Left cardiac atrium (tissue), 4 donors: ENCODE results near the gene LYRM4. TPM values are rescaled to one million over a fixed set of nuclear protein-coding genes. Genes with fewer than 3 reads are reported as not detected.

Experiments used
- ATAC-seq, 2 donors: fragments of 200-7000 bp; cut with Tn5 transposase; one replicate each; pipeline ENCODE4 v1.9.1; 2020; ENCODE audit warnings: mild to moderate bottlenecking in 2 of 2, moderate library complexity in 2 of 2
- DNase-seq: peaks from one replicate; pipeline ENCODE4 v3.0.0-alpha.2; 2020
- intact Hi-C, 2 donors: fragments of 100-400 bp; cut with DNase I; formaldehyde crosslinking; loops; one replicate each; pipeline versions ENCODE4 v1.14.1 to v1.15.1; 2022 to 2023
- total RNA-seq, 2 donors: library from RNA; stranded (reverse); fragmentation: NEBNext Ultra II Directional; extraction: Animal tissue kit (Norgen Biotek cat#: 25700); gene quantifications; one replicate each; pipeline ENCODE4 v1.2.1, GENCODE V29; 2021
- donor health status: DM: no; HTN: yes; CAD: no.
- donor health status: DM: no; HTN: yes; CAD: no; lungs with severe emphysema.
- donor health status: DM: yes; HTN: yes; CAD: no.
- donor health status: Dilated cardiomyopathy.

LYRM4 gene
- total RNA-seq, 2 donors from 2014 or later, result 19.2 to 21.7 TPM

DNA sequence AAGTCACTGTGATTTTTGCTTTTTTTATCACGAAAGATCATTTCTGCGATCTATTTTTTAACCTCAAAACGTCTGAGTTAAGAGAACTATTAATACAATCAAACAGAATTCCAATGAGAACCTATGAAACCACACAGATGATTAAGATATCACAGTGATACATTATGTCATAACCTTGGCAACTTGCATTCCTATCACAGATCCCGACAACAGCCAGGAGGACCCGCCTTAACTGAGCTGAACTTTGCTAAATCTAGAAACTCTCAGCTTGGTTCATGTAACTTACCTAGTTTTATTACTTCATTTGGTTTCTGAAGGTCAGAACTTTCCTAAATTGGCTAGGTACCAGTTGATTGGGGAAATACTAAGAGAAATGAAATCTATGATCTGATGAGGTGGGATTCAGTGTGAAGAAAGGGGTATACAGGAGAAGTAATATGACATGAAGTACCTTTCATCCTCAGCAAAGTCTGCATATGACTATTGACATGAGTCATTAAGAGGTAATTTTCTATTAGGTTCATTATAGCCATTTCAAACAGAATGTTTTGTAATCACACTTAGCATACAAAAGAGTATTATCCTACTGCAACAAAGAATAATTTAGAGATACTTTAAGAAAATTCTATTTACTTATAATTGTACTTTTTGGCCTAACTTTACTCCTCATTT lies 11.2 kb downstream of the LYRM4 start:
- no peak for DNase-seq
- ATAC-seq, result no peak
- intact Hi-C loops, result no loop called here

DNA sequence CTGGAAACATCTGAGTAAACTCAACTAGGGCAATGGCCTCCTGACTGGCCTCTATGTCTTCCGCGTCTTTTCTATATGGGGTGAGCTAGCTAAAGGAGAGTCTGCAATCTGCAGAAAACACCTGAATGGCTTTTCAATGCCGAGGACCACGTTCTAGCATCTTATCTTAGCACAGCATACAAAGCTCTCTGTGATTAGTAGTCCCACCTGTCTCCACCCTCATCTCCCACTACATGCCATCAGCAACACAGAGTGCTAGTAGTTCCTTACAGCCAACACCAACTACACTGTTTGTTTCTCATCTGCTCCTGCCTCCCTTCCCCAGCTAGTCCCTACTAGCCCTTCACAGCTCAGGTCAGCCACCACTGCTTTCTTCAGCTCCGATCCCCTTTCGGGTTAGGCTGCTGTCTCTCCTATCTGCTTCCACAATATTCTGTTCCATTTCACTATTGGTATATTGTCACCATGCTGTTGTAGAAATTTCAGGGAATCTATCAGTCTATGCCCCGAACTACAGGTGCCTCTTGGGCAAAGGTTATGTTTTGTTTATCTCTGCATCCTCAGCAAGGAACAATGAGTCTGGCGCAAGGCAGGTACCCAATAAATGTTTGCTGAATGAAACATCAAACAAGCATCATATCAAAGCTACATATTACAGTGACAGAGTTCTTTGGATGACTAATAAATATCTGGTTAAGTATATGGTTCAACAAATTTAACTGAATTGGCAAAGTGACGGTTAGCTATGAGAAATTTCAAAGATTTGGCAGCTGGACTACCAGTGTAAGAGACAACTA lies 12.2 kb downstream of the LYRM4 start:
- intact Hi-C loops, result no loop called here
- no peak for DNase-seq
- no peak for ATAC-seq

DNA sequence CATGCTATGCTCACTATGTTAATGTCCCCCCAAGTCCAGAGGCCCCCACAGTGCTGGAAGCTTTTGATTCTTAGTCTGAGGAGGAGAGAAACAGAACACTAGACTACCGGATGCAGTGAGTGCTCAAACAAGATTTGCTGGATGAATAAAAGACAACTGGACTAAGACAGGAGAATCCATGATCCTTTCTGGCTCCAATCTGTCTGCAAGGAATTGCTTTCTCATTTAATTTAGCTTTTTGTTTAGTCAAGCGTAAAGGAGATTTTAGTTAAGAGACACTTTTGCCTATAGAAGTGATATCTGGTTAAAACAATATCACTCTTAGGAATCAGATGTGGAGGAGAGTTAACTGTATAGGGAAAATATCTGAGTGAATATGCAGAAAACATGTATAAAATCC lies 13.5 kb downstream of the LYRM4 start:
- DNase-seq (no peak), ATAC-seq (no peak)
- intact Hi-C loops, result no loop called here

DNA sequence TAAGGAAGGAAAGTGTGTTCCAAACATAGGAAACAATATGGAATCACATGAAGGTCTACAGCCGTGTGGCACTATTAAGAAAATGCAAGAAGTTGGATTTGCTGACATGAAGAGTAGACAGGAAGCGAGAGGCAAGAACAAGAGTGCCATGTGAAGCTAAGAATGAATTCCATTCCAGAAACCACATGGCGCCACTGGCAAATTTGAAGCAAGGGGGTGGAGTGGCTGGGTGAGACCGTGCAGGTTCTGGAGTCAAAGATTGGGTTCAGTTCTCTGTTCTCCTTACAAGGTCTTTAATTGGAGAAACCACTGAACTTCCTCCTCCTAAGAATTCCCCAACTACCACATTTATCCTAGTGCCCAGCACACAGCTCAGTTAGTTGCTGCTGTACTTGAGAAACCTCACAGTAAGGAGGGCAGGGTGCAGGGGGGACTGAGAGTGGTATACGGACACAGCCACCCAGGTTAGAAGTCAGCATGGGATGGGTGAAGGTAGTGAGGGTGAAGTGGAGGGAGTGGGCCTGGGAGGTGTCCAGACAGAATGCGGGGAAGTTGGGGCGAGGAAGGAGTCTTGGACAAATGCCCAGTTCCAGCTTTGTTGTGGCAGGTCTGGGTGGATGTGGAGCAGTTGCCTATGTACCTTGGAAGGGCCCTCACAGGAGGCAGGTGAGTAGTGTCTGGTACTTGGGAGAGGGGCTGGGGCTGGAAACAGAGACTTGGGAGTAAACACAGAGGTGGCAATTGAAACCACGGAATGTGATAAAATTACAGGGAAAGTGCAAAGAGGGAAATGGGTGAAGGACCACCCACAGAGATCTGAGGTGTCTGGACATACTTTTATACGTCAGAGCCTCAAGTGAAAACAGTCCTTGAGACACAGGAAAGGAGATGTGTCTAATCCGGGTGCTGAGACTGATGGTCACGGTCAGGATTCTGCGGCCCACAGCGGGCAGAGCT lies 14.3 kb downstream of the LYRM4 start:
- no peak for ATAC-seq
- intact Hi-C loops, result no loop called here
- DNase-seq, result no peak

DNA sequence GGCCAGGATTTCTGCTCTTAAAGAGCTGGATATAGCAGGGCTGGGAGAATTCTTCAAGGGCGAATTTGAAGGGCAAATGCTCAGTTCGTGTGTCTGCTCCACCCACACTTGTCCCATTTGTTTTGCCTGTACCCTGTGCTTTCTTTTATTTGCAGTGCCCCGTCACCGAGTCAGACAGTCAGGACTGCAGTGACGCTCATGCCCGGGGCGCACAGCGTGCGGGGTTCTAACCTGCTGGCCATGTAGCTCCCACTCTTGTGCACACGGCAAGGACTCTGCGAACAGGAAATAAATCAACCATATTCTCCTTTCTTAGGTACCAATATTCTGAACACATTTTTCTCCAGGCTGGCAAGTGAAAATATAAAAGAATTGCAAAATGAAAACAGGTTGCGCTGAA lies 17.7 kb downstream of the LYRM4 start:
- DNase-seq, result no peak
- intact Hi-C loops, result no loop called here
- ATAC-seq, result no peak

DNA sequence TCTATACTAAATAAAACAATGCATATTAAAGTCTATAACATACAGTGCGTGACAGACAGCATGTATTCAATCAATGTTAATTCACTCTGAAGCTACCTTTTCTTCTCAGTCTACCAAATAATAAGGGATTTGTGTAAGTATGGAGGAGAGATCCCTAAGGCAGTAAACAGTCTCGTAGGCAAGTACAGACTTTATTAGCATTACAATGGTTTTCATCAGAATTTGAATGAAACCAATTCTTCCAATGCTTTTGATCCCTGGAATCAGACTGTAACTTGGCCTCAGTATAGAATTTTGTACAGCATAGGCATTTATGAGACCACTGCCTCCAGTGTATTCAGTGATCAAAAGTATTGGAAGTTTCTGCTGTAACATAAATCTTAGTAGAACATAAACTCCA lies 19.5 kb downstream of the LYRM4 start:
- DNase-seq (no peak), ATAC-seq (no peak)
- intact Hi-C loops, result no loop called here

DNA sequence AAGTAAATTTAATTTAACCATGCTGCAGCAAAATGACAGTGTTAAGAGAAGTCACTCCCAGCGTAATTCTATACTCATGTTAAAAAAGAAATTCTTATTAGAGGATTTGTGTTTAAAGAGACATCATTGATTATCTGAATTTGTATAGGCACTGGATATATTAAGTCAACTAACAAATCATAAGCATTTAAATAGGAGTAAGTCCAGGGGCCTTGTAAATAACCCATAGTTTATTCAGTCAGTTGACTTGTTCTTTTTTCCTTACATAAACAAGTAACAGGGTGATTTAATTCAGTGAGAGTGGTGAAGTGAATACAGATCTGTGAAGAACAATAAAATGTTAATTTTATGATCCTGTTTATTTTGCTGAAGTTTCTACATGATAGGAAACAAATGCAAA lies 22.4 kb downstream of the LYRM4 start:
- ATAC-seq (no peak), DNase-seq (no peak)
- intact Hi-C loops, result no loop called here

DNA sequence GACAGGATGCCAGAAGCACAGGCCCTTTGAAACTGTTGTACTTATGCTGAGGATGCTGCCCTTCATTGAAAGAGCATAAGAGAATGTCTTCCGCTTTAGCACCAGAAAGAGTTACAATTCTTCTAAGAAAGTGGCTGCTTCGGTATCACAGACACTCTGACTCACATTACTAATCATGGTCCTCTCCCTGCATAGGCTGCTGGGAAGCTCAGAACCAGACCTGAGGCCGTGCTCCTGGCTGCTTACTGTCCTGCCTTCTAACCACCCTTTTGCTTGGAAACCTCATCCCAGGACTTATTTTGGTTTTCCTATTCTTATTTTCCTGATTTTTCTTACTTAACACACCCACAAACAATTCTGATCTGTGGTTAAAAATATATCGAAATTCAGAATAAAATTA lies 22.9 kb downstream of the LYRM4 start:
- ATAC-seq (no peak), DNase-seq (no peak)
- intact Hi-C loops, result no loop called here

DNA sequence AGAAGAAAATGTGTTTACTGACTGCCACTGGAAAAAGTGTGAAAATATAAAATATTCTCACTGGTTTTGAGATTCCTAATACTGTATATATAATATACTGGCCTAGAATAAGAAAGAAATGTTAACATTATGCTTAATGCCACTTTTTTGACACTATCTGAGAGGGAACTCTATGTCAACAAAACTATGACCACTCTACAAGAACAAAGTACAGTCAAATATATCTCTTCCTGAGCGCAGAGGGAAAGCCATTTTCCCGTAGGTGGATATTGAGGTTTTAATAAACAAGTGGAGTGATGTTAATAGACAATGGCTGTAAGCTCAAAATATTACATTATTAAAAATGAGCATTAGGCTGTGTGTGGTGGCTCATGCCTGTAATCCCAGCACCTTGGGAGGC lies 24.9 kb downstream of the LYRM4 start:
- ATAC-seq, result no peak
- no peak for DNase-seq

DNA sequence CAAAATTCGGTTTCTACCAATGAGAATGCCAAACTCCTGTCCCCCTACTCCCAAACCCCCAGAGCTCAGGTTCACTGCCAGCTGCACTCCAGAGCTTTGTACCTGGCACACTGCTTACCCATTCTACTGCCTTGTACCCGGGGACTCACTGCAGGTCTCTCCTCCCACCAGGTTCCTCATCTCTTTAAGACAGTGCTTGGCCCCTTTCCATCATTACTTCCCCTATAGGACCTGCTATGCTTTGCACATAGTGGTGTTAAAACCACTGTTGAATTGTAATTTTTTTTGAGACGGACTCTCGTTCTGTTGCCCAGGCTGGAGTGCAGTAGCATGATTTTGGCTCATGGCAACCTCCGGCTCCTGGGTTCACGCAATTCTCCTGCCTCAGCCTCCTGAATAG lies 25.9 kb downstream of the LYRM4 start:
- ATAC-seq (no peak), DNase-seq (no peak)
- intact Hi-C loops, result no loop called here

More for the DNA sequence above, 24.9 kb downstream of the LYRM4 start:
- intact Hi-C loops, result no loop called here

DNA sequence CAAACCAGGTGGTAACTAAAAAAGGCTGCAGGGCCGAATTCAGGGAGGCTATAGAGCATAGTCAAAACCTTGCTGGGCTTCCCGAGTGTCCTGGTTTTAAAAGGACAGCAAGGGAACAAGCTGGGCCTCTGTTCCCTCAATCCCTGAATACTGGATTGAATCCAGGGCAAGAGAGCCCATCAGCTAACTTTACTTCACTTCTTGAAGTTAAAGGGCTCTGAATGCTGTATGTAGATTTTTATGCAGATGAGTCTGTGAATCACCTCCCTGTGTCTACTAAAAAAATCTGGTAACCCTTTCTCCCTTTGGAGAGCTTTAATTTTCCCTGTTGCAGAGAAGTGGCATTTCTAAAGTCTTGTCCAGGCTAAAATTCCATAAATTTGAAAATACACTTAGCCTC lies 29.5 kb downstream of the LYRM4 start:
- no peak for DNase-seq
- intact Hi-C loops, result no loop called here
- ATAC-seq, result no peak

DNA sequence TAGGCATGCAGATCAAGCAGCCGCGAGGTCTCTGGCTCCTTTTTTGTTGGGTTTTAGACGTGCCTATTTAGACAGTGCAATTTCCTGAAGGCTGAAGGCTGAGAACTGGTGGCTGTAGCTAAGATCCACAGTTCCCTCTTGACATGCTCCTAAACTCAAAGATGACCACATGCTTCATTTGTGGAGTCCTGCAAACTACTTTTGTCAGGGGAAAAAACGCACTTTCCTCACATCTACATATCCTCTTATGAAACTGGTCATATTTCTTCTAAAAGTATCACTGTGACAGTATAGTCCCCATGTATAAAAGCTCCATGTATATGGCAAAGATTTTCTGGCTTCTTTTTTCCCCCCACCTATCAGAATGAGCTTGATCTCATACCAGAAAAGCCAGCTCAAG lies 30.7 kb downstream of the LYRM4 start:
- intact Hi-C loops, result no loop called here
- DNase-seq, result no peak
- ATAC-seq, result no peak

DNA sequence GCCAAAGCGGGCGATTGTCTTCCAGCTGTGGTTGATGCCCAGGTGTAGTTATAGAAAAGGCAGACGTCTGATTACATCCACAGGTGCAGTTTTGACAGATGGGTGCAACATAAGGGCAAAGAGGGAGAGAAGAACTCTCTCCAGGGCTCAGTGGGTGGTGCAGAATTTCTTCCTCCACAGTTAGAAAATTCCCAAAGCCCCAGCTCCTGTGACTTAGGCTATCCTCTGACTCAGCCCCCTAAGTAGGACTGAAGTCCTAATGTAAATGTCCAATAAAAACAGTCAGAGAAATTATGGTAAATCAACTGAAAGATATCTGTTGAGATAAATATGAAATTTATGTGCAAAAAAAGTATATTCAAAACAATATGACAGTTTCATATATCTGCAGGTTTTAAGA lies 31.4 kb downstream of the LYRM4 start:
- no peak for ATAC-seq
- no peak for DNase-seq
- intact Hi-C loops, result no loop called here

DNA sequence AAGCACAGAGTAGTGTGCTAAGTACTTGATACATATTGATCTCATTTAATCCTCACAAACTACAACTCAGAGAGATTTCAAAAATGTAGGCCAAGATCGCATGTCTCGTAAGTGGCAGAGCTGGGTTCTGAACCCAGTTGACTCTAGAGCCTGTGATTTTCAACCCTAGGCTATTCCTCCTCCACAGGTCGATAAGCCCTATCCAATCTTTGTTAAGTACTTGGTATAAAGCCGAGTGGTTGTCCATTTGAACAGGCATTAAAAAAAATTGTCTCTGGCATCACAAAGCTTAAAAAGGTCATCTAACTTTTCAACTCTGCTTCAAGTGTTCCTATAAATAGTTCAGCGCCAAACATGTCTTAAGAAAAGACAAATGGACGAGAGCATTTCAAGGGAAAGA lies 37.4 kb downstream of the LYRM4 start:
- intact Hi-C loops, result no loop called here
- no peak for ATAC-seq

DNA sequence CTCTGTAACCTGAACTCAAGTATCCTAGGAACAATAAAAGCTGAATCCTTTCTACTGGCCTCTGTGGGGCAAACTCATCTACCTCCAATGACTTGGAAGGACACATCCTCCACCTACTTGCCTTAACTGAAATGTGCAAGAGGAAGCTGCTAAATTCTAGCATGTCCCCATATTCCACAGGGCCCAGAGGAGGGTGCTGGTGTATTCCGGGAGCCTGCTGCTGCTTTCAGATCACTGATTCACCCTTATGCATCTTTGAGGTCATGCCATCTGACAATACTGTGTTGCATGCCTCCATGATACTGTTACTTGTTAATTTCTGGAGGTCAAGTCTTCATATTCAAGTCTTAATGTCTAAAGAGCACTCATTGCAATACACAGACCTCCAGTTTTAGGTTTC lies 40.3 kb downstream of the LYRM4 start:
- DNase-seq, result no peak
- intact Hi-C loops, result no loop called here
- no peak for ATAC-seq

More for the DNA sequence above, 37.4 kb downstream of the LYRM4 start:
- DNase-seq, result no peak

DNA sequence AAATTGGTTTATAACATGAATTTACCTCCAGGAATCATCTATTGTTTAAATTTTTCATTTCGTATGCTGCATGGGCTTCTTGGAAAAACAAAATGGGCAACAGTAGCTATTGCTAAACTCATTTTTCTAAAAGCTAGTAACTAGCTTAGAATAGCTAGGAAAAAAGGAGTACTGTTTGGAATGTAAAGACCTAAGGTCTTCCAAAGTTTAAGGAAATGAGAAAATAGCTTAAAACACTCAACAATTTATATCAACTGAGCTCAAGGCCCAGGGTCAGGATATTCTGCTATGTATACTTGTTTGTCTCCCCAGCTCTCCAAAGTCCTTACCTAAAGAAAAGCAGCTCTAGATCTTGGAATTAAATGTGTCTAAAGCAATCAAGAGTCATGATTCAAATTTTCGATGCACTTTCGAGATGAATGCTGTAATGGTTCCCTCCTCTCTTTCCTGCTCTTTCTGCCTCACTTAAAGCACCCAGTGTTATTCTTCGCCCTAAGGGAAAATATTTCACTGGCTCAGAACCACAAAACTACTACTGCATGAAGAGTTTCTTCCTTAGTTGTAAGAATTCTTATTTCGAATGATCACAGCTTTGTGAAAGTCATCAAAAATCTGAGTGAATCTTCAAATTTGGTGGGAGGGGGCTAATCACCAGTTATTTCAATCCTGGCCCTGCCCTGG lies 41.6 kb downstream of the LYRM4 start:
- intact Hi-C loops, result loop anchor here in 1 of 2 donors (10.0 kb wide), 1 partner anchor 74 kb away; no protein-coding TSS in a partner anchor
- no peak for ATAC-seq
- no peak for DNase-seq

DNA sequence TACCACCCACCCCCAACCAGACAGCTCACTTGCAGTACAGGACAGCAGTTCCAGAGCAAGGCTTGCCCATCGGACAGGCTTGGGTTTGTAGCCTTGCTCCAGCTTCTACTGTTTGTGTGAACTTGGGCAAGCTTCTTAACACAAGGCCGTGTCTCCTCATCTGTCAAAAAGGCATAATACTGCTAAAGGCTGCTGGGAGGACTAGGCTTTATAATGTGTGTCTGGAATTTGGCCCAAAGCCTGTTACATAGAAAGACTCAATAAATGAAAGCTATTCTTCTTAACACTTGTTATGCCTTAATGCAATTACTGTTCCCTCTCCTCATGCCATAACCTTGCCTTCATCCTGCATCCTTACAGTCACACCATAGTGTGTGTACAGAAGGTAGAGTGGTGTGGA lies 43.4 kb downstream of the LYRM4 start:
- intact Hi-C loops, result loop anchor here in 1 of 2 donors (10.0 kb wide), 1 partner anchor 73 kb away; no protein-coding TSS in a partner anchor
- DNase-seq (no peak), ATAC-seq (no peak)

DNA sequence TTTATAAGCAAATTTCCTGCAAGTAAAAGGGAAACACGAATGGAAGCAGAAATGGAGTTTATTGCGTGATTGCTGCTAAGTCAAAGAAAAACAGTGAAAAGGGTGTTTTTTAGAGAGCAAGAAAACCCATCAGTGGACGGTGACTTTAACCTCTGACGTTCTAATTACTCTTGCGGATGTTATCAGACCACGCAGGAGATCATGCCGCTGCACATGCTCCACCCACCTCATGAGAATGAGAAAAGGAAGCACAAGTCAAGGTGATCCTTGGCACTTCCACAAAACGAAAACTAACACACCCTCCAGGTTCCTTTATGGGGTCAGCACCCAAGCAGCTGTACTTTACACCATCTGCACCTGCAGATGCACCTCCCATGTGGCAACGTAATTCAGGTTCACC lies 45.0 kb downstream of the LYRM4 start:
- DNase-seq (no peak), ATAC-seq (no peak)
- intact Hi-C loops, result loop anchor here (2.0 to 10.0 kb wide), 2 partner anchors 71 to 73 kb away; no protein-coding TSS in a partner anchor

DNA sequence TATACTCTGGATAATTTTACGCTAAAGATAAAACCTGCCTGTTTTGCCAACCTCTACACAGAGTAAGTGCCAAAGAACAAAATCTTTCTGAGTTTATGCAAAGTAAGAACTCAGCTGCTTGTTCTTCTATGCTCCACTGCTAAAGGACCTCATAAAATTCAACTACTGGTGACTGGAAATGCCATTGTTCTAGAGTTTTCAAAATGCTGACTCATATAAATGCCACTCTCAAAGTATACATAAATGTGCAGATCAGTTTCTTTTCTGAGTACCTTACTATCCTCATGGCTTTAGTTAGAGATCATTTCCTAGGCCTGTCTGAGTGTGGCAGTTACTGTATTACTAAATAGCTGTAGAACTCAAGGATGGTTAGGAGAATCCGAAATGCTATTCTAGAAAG lies 45.6 kb downstream of the LYRM4 start:
- intact Hi-C loops, result loop anchor here (2.0 to 10.0 kb wide), 2 partner anchors 70 to 72 kb away; no protein-coding TSS in a partner anchor
- ATAC-seq, result no peak
- DNase-seq, result no peak
